Activated CD8-positive, alpha-beta memory T cell treated with anti-CD3 and anti-CD28 coated beads, Interleukin-2, amount 50 U/mL, for 1 hour (primary cell): ENCODE measurements around the gene RNF212B.

Source experiments
- DNase-seq: peaks from one replicate; pipeline ENCODE4 v3.0.0-alpha.2; 2020; ENCODE audit errors: extremely low read depth

RNF212B gene

GRCh38 chr14:23296012-23296777 is 58.5 kb downstream of the RNF212B start:
- no peak for DNase-seq

GRCh38 chr14:23297096-23297495 is 59.4 kb downstream of the RNF212B start:
- no peak for DNase-seq

- no peak for DNase-seq
Observed at GRCh38 chr14:23297611-23298277, 60.0 kb downstream of the RNF212B start.

GRCh38 chr14:23299211-23299957 is 61.6 kb downstream of the RNF212B start:
- DNase-seq: no peak

- no peak for DNase-seq
Observed at GRCh38 chr14:23299986-23300686, 62.4 kb downstream of the RNF212B start.

- no peak for DNase-seq
Observed at GRCh38 chr14:23300687-23301223, 63.0 kb downstream of the RNF212B start.

GRCh38 chr14:23301288-23301968 is 63.7 kb downstream of the RNF212B start:
- peak; percentile 74 for DNase-seq

- no peak for DNase-seq
Observed at GRCh38 chr14:23301969-23302289, 64.2 kb downstream of the RNF212B start.

- DNase-seq: peak; percentile 67
Observed at GRCh38 chr14:23302290-23303225, 64.8 kb downstream of the RNF212B start, which contains the start of gene PPP1R3E. PPP1R3E (minus strand) TSS chr14:23302859; CDS start chr14:23302576, 283 bp downstream.

- DNase-seq: no peak
Observed at GRCh38 chr14:23306412-23307145, 68.8 kb downstream of the RNF212B start, which contains the start of gene BCL2L2. BCL2L2 (plus strand) TSS chr14:23306833; CDS start chr14:23307768, 935 bp downstream.

- no peak for DNase-seq
Observed at GRCh38 chr14:23307146-23307530, 69.4 kb downstream of the RNF212B start.

GRCh38 chr14:23307687-23308644 is 70.2 kb downstream of the RNF212B start:
- DNase-seq: no peak

GRCh38 chr14:23308721-23309445 is 71.1 kb downstream of the RNF212B start:
- no peak for DNase-seq

- DNase-seq: no peak
Observed at GRCh38 chr14:23310546-23310945, 72.8 kb downstream of the RNF212B start.

GRCh38 chr14:23316300-23316699 is 78.6 kb downstream of the RNF212B start:
- no peak for DNase-seq

GRCh38 chr14:23319746-23320583 is 82.2 kb downstream of the RNF212B start:
- DNase-seq: no peak
